Midbrain (tissue), 1 donor: Measurements from ENCODE around the gene GTF3C1.
A peak's percentile ranks its signal among the peaks of the same experiment; 100 is the strongest.

ENCODE experiments used
- DNase-seq: peaks from one replicate; lab custom pipeline; 2025; lab: John Stamatoyannopoulos, UW

Gene GTF3C1

GRCh38 chr16:27516365-27516764 is 33.3 kb downstream of the GTF3C1 start:
- DNase-seq: no peak

- DNase-seq: peak; percentile 6
Observed at GRCh38 chr16:27515874-27516353, 33.8 kb downstream of the GTF3C1 start.

DNA sequence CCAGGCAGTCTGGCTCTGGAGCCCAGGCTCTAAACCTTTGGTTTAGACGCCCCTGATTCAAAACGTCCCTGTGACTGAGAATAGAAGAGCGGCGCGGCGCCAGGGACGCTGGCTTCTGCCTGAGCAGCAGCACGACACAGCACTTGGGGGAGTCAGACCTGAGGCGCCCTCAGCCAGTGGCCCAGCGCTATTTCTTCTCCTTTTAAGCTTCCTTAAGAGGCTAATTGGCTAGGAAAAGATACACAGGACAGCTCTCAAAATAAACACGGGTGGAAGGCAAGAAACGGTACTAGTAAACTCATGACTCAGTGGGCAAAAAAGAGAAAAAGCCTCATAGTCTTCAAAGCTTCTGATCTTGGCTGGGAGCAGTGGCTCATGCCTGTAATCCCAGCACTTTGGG is 34.9 kb downstream of the GTF3C1 start:
- peak; percentile 39 for DNase-seq

- DNase-seq: peak; percentile 6
Observed at GRCh38 chr16:27511657-27512448, 37.9 kb downstream of the GTF3C1 start.

GRCh38 chr16:27508476-27508875 is 41.2 kb downstream of the GTF3C1 start:
- DNase-seq: no peak

DNA sequence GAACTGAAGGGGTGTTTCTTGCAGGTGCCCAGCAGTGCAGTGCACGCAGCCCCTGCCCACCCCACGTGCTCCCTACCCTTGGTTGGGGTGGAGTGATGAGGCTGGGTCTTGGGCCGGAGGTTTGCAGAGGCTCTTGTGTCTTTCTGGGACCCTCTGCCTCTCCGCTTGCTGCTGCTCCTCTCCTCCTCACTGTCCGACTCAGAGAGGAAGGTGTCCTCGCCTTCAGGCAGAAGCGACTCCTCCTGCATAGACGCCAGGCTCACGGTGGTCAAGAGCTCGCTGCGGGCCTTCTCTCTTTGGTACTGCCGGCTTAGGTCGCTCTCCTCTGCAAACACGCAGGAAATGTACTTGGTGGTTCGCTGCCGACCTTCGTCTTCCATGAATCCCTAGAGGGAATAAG is 42.9 kb downstream of the GTF3C1 start:
- DNase-seq: no peak

GRCh38 chr16:27505297-27506236 is 44.1 kb downstream of the GTF3C1 start:
- DNase-seq: no peak

- DNase-seq: no peak
Observed at GRCh38 chr16:27503662-27504061, 46.1 kb downstream of the GTF3C1 start.

DNA sequence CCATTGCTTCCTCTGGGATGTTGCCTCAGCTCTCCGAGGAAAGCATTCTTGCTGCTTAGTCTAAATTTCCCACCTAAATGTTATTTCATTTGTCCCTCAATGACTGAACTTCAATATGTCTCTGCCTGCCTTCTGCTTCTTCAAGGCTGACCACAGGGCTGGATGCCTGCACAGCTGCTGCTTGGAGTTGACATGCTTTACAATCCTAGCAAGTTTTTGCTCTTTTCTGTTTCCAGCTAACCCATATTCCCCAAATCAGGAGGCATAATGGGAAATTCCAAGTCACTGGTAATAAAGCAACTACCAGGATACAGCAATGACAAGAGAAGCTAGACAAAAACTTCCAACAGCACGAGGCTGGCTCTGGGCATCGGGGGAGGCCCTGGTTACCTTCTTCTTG is 48.9 kb downstream of the GTF3C1 start:
- no peak for DNase-seq

DNA sequence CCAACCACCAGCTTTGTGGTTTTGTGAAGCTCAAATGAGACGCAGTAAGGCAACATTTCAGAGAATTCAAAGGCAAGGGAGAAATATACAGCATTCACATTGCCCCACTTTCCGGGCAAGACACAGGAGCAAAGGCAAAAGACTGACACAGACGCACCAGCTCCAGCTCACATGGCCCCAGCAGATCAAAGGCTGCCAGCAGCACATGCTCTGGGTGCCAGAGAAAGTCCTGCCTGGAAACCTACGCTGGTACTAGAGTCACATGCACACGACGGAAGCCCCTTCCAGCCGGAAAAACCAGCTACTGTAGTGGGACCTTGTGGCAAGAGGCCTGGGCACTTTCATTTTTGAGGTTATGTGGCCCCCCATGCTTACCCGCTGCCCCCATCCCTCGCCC is 50.1 kb downstream of the GTF3C1 start:
- peak; percentile 29 for DNase-seq

GRCh38 chr16:27498916-27499658 is 50.6 kb downstream of the GTF3C1 start:
- no peak for DNase-seq

GRCh38 chr16:27498031-27498825 is 51.5 kb downstream of the GTF3C1 start:
- no peak for DNase-seq

DNA sequence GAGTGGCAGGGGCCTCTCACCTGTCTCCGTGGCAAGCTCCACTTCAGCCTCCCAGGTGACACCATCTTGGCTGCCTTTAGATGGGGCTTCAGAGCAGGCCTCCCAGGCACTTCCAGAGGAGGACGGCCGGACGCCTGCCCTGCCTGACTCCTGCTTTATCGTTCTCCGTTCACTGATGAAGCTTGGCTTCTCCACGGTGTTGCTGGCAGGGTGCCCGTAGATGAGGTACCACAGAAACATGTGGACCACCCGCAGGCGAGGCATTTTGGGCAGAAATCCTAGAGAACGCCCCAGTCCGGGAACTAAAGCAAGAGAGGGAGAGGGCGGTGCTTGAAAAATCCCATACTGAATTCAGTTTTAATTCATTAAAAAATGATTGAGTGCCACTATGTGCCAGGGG is 54.5 kb downstream of the GTF3C1 start:
- DNase-seq: no peak

DNA sequence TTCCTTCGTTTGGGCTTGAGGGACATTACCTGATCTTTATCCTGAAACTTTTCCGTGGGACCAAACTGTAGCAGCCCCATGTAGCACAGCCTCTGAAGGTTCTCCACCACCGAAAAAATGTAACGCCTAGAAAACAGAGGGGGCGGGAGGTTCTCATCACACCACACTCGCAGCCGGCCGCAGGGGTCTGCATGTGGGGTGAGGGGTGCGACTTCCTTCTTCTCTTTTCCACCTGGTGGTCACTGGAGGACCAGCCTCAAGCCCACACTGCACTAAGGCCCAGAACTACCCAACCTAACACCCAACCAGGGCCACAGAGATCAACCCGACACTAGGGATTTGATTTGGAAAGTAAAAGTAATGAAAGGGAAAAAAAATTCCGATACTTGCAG is 57.1 kb downstream of the GTF3C1 start:
- DNase-seq: no peak

- DNase-seq: no peak
Observed at GRCh38 chr16:27491894-27492587, 57.7 kb downstream of the GTF3C1 start.

DNA sequence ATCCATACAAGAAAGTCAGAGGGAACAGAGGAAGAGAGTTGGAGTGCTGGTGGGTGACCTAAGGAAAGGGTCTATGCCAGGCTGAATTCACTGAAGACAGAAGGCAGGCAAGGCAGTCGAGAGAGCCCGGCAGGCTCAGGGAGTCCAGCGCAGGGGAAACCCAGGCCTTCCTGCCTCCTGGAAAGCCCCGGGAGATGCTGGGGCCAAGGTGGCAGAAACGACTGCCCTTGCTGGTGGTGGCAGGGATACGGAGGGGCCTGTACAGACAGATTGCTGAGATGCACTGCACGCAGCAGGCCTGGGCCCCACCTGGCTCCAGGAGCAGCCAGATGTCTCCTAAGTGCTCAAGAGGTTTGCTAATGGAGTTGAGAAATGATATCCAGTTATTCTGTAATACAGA is 59.8 kb downstream of the GTF3C1 start:
- no peak for DNase-seq

GRCh38 chr16:27489421-27489820 is 60.3 kb downstream of the GTF3C1 start:
- DNase-seq: no peak

- no peak for DNase-seq
Observed at GRCh38 chr16:27486760-27487159, 63.0 kb downstream of the GTF3C1 start.

- no peak for DNase-seq
Observed at GRCh38 chr16:27486344-27486743, 63.4 kb downstream of the GTF3C1 start.

- no peak for DNase-seq
Observed at GRCh38 chr16:27485811-27486210, 63.9 kb downstream of the GTF3C1 start.

DNA sequence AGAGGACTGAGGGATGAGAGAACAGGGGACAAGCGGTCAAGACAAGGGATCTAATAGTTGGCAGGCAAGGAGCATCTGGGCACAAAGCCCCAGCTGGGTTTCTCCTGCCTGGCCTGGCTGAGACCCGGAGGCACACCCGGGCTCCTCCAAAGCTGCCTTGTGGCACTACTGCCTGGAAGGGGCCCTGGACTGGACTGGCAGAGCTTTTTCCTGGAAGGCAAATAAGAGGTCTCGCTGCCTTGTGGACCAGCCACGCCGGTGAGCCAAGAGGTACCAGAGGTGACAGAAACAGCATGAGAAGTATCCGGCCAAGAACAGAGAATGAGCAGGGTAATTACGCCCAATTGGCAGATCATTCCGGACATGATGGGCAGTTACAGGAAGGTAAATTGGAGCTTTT is 64.6 kb downstream of the GTF3C1 start:
- DNase-seq: no peak
